Large intestine (tissue), 3 donors: ENCODE data around the gene FRMD4A. TPM values are rescaled to one million over a fixed set of nuclear protein-coding genes. Genes with fewer than 3 reads are reported as not detected.

Experiments used
- DNase-seq, 2 donors: peaks; one replicate each; pipeline versions ENCODE4 v3.0.0 to v3.0.0-alpha.2; 2013
- H3K27ac ChIP-seq: one replicate; pipeline ENCODE4 v1.5.1; 2013; ENCODE audit warnings: low read length
- H3K27me3 ChIP-seq: 2 replicates; pipeline ENCODE4 v1.6.1; 2013; ENCODE audit warnings: low read length; ENCODE audit not compliant: control insufficient read depth, insufficient read depth
- H3K36me3 ChIP-seq: 2 replicates; pipeline ENCODE4 v1.6.1; 2013; ENCODE audit warnings: low read length; ENCODE audit not compliant: control insufficient read depth, insufficient read depth
- H3K4me1 ChIP-seq: one replicate; pipeline ENCODE4 v1.6.1; 2013; ENCODE audit warnings: low read length; ENCODE audit not compliant: control insufficient read depth, insufficient read depth
- H3K4me3 ChIP-seq: one replicate; pipeline ENCODE4 v1.5.1; 2013; ENCODE audit warnings: low read length
- H3K9me3 ChIP-seq: one replicate; pipeline ENCODE4 v1.6.1; 2013; ENCODE audit warnings: mild to moderate bottlenecking, low read depth, low read length, moderate library complexity; ENCODE audit not compliant: control insufficient read depth
- WGBS: methylation state at CpG from one replicate; pipeline ENCODE4 v1.1.5; 2013; ENCODE audit warnings: low lambda C conversion rate; ENCODE audit not compliant: insufficient coverage; 5-methylcytosine and 5-hydroxymethylcytosine counted together
- polyA plus RNA-seq: library from polyadenylated mRNA; unstranded; fragments of 120-200 nt; gene quantifications from one replicate; pipeline ENCODE4 v1.2.1, GENCODE V29; 2013

Gene FRMD4A
- polyA plus RNA-seq, 1 donor = 19.8 TPM

DNA sequence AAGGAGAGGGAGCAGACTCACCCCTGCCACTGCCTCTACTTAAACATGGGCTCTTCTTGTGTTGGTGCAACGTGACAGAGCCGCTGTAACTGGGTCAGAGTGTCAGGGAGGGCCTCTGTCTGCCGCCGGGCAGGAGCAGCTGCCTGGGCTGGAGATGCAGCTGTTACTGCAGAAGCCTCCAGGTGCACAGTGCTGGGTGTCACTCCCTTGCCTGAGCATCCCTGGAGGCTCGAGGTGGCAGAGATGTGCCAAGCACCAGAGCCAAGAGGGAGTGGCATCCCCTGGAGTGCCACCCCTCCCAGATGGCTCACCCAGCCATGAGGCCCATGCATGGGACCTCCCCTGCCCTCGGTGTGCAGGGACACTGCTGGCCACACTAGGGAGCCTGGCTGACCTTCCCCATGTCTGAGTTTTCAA, 598.3 kb downstream of the FRMD4A start:
- Histone ChIP-seq H3K4me1 (no peaks in the 10 kb centered on the region), H3K27me3 (no peaks in the 10 kb centered on the region), H3K9me3 (no peaks in the 10 kb centered on the region), H3K36me3 (peaks cover 7% of the 10 kb centered on the region), H3K4me3 (no peak overlapping the region), H3K27ac (no peak overlapping the region)
- DNase-seq = no peak
- no CpG with 5 or more reads among the region's 6 CpGs for WGBS

DNA sequence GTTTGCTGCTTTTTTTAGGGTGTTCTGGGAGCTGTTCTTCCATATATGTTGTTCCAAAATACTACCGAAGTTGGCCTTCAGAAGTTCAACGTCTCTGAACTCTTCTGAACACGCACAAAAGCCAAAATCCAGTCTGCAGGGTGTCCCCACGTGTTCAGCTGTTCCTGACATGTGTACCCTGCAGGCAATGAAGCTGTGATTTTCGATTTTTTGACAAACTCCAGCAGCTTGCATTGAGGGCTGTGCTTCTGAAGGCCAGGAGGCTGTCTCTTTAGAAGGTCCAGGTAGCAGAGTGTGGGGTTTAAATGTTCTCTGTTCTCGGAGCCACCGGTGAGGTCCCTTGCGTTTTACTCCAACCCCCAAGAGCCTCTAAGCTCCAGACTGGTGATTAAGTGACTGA, 598.9 kb downstream of the FRMD4A start:
- Histone ChIP-seq H3K36me3 (peaks cover 7% of the 10 kb centered on the region), H3K4me1 (no peaks in the 10 kb centered on the region), H3K27ac (no peak overlapping the region), H3K27me3 (no peaks in the 10 kb centered on the region), H3K9me3 (no peaks in the 10 kb centered on the region), H3K4me3 (no peak overlapping the region)
- WGBS = no CpG with 5 or more reads among the region's 8 CpGs
- DNase-seq = no peak

GRCh38 chr10:13730956-13731355, 599.8 kb downstream of the FRMD4A start:
- WGBS = 88% methylated on average over 1 of the region's 7 CpGs
- Histone ChIP-seq H3K27me3 (no peaks in the 10 kb centered on the region), H3K4me1 (no peaks in the 10 kb centered on the region), H3K36me3 (peaks cover 7% of the 10 kb centered on the region), H3K27ac (no peak overlapping the region), H3K4me3 (no peak overlapping the region), H3K9me3 (no peaks in the 10 kb centered on the region)
- DNase-seq = no peak

DNA sequence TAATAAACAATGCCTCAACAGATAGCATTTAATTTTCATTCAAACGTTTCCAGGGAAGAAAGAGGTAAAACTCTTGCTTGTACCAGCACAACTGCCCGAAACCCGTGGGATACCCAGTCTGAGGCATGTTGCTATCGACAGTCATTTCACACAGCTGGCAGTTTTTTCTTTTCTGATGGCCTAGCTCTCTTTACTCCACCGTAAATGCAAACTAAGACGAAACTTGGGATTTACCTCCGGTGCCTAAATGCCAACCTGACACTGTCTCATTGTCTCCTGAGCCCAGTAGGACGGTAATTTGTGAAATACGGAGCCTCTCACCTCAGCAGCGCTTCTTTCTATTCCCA, 600.4 kb downstream of the FRMD4A start:
- DNase-seq = no peak

GRCh38 chr10:13729586-13730305, 601.0 kb downstream of the FRMD4A start:
- Histone ChIP-seq H3K9me3 (no peaks in the 10 kb centered on the region), H3K27me3 (no peaks in the 10 kb centered on the region), H3K4me1 (no peaks in the 10 kb centered on the region), H3K36me3 (peaks cover 7% of the 10 kb centered on the region), H3K27ac (no peak overlapping the region), H3K4me3 (no peak overlapping the region)
- no peak for DNase-seq
- no CpG with 5 or more reads among the region's 11 CpGs for WGBS

More for the DNA sequence above, 600.4 kb downstream of the FRMD4A start:
- H3K36me3 ChIP-seq = peaks cover 7% of the 10 kb centered on the region
- no peaks in the 10 kb centered on the region for H3K9me3 ChIP-seq
- H3K4me1 ChIP-seq = no peaks in the 10 kb centered on the region
- no peak overlapping the region for H3K27ac ChIP-seq
- H3K27me3 ChIP-seq = no peaks in the 10 kb centered on the region
- no peak overlapping the region for H3K4me3 ChIP-seq
- WGBS = 20% methylated on average over 1 of the region's 10 CpGs

GRCh38 chr10:13728898-13729535, 601.7 kb downstream of the FRMD4A start:
- Histone ChIP-seq H3K27ac (no peak overlapping the region), H3K4me1 (no peaks in the 10 kb centered on the region), H3K36me3 (peaks cover 7% of the 10 kb centered on the region), H3K27me3 (no peaks in the 10 kb centered on the region), H3K9me3 (no peaks in the 10 kb centered on the region), H3K4me3 (no peak overlapping the region)
- DNase-seq = no peak
- 100% methylated on average over 7 of the region's 26 CpGs for WGBS

GRCh38 chr10:13725594-13725993, 605.1 kb downstream of the FRMD4A start:
- WGBS = no CpG with 5 or more reads among the region's 4 CpGs
- H3K9me3 ChIP-seq = no peaks in the 10 kb centered on the region
- no peaks in the 10 kb centered on the region for H3K4me1 ChIP-seq
- H3K36me3 ChIP-seq = no peaks in the 10 kb centered on the region
- H3K4me3 ChIP-seq = no peak overlapping the region
- H3K27ac ChIP-seq = no peak overlapping the region
- DNase-seq = no peak
- H3K27me3 ChIP-seq = no peaks in the 10 kb centered on the region

GRCh38 chr10:13724484-13724883, 606.2 kb downstream of the FRMD4A start:
- no peak for DNase-seq
- H3K4me3 ChIP-seq = no peak overlapping the region
- no peaks in the 10 kb centered on the region for H3K27me3 ChIP-seq
- H3K27ac ChIP-seq = no peak overlapping the region
- H3K36me3 ChIP-seq = no peaks in the 10 kb centered on the region
- WGBS = 100% methylated on average over 2 of the region's 10 CpGs
- H3K9me3 ChIP-seq = no peaks in the 10 kb centered on the region
- H3K4me1 ChIP-seq = no peaks in the 10 kb centered on the region

GRCh38 chr10:13722747-13723653, 607.7 kb downstream of the FRMD4A start:
- Histone ChIP-seq H3K9me3 (no peaks in the 10 kb centered on the region), H3K36me3 (no peaks in the 10 kb centered on the region), H3K27ac (no peak overlapping the region), H3K27me3 (no peaks in the 10 kb centered on the region), H3K4me1 (peaks cover 6% of the 10 kb centered on the region), H3K4me3 (no peak overlapping the region)
- DNase-seq = no peak
- WGBS = no CpG with 5 or more reads among the region's 4 CpGs

- DNase-seq = no peak
- Histone ChIP-seq H3K27me3 (no peaks in the 10 kb centered on the region), H3K4me1 (peaks cover 6% of the 10 kb centered on the region), H3K36me3 (no peaks in the 10 kb centered on the region), H3K27ac (no peak overlapping the region), H3K9me3 (no peaks in the 10 kb centered on the region), H3K4me3 (no peak overlapping the region)
- 100% methylated on average over 2 of the region's 7 CpGs for WGBS
Observed at GRCh38 chr10:13721486-13721885, 609.2 kb downstream of the FRMD4A start.
